HG03378 (cell line): ENCODE results near the gene CYGB.

Experiments used
- ATAC-seq: cut with Tn5 transposase; IDR thresholded peaks from one replicate; pipeline ENCODE4 v1.9.1; 2021; ENCODE audit warnings: mild to moderate bottlenecking, moderate library complexity; ENCODE audit not compliant: unreplicated experiment

CYGB gene

GRCh38 chr17:76537578-76538280, at the start of gene CYGB:
Gene CYGB (minus strand): TSS chr17:76537709. CDS start chr17:76537542, 167 bp downstream.
- ATAC-seq, result no peak

- ATAC-seq, result no peak
Observed at GRCh38 chr17:76586741-76587487, 49.4 kb upstream of the CYGB start.

DNA sequence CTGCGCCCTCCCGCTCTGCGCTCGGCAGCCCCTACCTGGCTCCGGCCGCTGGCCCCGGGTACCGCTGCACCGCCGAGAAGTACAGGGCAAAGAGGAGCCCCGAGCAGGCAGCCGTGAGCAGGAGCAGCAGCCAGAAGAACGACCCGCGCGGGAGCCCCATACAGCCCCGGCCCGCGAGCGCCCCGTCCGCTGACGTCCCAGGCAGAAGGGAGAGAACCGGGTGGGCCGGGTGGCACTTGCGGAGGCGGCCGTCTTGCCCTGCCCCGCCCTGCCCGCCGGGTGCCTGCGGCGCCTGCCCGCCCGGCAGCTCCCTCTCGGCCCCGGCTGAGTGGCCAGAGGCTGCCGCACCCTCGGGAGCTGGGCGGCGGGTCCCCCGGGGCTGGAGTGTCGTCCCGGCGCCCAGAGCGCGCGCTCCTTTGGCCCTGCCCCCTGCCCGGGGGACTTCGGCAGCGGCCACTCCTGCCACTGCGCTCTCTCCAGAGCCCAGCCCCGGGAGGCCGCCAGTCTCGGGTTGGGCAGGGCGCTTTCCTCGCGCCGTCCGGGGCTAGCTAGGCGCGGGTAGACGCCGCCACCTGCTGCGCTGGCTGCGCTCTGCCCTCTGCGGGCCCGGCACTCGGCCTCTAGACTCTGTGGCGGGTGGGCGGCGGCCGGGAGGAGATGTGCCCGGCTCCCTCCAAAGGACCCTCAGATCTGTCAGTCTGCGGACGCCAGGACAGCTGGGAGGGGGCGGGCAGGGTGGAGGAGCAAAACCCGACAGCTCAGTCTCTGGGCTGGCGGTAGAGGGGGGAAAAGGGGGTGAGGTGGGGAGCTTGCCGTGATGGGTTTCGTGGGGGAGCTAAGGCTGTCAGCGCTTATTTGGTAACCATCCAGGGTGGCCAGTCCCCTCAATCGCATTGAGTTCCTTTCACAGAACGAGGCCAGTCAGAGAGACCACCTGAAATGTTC, 48.4 kb upstream of the CYGB start, which contains the start of gene ST6GALNAC2:
TSS of gene ST6GALNAC2 (minus strand) at position 212 of the 945 bp plus-strand sequence. CDS start at position 160, 52 bp downstream.
- ATAC-seq, result no peak

- no peak for ATAC-seq
Observed at GRCh38 chr17:76585033-76585648, 47.6 kb upstream of the CYGB start.

DNA sequence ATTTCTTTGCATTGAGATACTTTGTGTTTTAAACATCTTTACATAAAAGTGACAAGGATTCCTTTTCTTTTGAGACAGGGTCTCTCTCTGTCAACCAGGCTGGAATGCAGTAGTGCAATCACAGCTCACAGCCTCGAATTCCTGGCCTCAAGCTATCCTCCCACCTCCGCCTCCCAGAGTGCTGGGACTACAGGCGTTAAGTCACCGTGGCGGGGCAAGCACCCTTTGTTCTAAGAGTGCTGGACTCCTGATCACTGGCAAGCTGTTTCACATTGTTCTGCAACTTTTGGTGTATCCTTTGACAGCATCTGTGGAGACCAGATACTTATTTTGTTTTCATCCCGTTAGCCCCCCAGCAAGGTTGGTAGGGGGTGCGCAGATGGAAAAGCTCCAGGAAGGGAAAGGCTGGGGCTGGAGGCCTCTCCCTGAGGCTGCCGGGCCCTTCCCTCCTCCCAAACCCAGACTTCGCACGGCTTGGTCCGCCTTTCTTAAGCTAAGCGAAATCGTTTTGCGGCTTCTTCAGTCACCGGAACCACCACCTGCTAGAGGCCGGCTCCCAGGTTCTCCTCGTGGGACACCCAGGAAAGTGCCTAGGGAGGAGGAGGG, 47.0 kb upstream of the CYGB start:
- no peak for ATAC-seq

GRCh38 chr17:76582660-76583059, 45.2 kb upstream of the CYGB start:
- no peak for ATAC-seq

DNA sequence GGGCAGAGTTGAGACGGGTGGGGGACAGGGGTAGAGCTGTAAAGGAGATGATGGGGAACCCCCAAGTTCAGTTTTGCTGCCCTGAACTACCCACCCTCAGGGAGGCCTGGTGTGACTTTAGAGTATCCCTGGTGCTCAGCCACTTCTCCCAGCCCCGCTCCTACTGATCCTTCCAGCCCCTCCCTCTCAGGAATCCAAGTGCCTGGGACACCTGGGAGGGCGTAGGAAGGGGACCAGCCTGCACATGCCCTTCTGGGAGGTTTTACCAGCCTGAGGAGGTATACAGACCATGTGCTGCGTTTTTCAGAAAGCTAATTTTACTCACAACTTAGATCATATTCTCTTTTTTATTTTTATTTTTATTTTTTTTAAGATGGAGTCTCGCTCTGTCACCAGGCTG, 44.0 kb upstream of the CYGB start:
- no peak for ATAC-seq

DNA sequence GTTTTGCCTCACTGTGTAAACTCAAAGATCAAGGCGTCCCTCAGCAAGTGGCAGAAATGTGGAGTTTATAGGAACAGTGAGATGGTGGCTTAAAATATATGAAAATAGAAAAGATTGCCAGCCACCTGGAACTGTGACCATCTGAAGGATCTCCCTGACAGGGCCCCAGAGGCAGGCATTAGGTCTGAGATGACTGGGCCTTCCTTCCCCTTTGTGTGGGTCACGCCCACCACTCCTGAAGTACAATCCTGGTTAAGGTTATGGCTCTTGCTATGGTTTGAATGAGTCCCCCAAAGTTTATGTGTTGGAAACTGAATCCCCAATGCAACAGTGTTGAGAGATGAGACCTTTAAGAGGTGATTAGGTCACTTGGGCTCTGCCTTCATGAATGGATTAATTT, 41.8 kb upstream of the CYGB start:
- ATAC-seq, result no peak

DNA sequence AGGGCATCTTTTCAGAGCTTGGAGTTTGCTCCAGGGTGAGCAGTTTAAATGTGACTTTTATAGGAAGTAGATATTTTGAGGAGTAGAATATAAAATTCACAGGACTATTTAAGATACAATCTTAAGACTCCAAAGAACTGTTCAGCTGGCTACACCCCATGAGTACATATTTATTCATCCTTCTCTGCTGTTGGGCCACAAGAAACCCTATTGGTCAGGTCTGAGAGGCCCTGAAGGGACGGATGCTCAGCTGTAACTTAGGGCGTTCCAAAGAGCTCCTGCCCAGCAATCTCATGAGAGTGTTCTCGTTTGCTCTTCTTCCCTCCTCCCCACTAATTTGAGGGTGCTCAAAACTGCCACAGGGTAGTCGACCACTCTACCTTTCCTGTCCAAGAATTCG, 40.9 kb upstream of the CYGB start:
- no peak for ATAC-seq

DNA sequence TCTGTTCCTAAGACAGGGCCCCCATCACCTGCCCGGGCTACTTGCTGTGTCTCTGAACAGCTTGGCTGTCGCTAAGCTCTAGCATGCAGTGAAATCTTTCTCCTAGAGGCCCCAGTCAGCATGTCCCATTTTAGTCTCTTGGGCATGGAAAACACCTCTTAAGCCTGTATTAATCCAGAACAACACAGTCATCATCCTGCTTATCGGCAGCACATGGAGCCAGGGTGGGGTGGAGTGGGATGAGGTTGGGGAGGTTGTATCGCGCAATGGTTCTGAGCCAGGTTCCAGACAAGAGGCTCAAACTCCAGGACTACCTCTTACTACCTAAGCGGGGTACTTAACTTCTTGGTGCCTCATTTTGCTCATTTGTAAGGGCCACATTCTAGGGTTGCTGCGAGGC, 40.4 kb upstream of the CYGB start:
- no peak for ATAC-seq

- no peak for ATAC-seq
Observed at GRCh38 chr17:76576189-76576588, 38.7 kb upstream of the CYGB start.

DNA sequence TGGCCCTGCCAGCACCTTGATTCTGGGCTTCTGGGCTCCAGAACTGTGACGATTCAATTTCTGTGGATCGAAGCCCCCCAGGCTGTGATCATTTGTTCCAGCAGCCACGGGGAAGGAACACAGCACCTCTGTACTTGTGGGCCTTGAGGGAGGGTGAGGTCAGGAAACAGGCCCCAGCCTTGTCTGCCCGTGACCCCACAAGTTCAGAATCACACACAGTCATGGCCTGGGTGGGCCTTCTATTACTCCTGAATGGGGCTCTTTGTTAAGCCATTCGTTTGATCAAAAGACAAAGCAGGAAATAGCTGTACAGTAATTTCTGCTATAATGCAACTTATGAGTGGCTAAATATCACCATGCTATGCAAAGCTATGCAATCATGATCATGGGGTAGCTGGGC, 38.1 kb upstream of the CYGB start:
- ATAC-seq, result no peak

GRCh38 chr17:76574166-76574565, 36.7 kb upstream of the CYGB start:
- ATAC-seq, result no peak

DNA sequence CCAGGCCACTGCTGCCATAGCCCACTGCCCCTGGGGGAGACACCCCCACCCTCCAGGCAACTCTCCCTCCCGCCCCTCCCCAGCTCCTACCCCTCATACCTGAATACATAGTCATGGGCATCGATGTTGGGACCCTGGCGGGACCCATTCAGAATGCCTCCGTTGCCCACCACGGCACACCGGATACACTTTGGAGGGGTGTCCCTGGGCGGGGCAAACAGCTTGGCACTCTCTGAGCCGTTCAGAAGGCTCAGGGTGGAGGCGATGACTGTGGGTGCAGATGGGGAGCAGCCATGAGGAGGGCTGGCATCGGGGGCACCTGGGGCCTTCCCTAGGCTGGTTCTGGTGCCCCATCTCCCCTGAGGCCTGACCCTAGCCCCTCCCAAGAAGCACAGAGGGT, 35.6 kb upstream of the CYGB start:
- ATAC-seq, result no peak

DNA sequence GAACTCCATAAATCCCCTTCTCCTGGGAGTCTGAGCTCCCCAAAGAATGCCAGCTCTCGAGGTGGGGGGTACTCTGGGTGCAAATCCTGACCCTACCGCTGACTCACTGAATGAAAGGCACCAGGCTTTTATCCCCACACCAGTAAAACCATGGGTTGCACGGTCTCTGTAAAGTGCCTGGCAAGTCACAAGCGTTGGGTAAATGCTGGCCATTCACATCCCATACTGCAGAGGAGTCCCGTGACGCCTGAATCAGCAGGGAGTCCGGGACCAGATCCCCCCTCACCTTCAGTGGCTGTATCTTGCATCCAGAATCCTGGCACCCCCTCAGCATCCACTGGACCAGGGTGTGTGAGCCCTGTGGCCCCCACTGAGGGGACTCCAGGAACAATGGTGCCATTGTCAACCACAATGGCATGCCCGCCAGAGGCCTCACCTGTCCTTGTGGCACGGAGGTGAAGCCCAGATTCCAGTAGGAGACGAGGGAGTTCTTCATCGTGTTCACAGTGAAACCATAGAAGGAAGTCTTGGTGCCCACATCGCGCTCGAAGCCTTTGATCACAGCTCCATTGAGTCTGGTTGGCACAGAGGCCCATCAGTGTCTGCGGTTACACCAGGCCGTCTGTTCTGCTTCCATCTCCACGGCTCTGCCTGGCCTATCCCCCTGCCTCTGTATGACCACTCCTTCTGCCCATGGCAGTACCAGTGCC, 34.8 kb upstream of the CYGB start:
- ATAC-seq, result no peak

GRCh38 chr17:76570877-76571471, 33.5 kb upstream of the CYGB start:
- ATAC-seq, result no peak

DNA sequence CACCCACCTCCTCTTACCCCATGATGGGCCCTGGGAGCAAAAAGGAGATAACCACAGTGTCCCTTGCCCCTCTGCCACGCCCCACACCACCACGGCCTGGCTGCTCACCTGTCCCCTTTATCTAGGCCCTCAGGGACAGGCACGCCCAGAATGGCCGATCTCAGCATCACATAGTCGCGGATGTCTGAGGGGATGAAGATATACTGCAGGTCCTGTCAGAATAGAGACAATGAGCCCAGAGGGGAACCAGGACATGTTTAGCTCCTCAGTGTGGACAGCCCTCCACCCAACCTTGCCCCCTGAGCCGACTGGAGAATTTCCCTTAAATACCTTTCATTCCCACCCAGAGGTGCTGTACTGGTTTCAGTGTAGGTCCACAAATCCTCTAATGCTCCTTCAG, 32.9 kb upstream of the CYGB start:
- no peak for ATAC-seq

GRCh38 chr17:76569607-76570279, 32.2 kb upstream of the CYGB start:
- ATAC-seq, result no peak

GRCh38 chr17:76568811-76569221, 31.3 kb upstream of the CYGB start:
- no peak for ATAC-seq
